Activated CD4-positive, alpha-beta memory T cell treated with anti-CD3 and anti-CD28 coated beads, Interleukin-2, amount 10 ng/mL, durations not matched to agents 7 days and 5 days (primary cell): Measurements from ENCODE around the gene TMPRSS13. TPM values are rescaled to one million over a fixed set of nuclear protein-coding genes. Genes with fewer than 3 reads are reported as not detected.
"Not testable (repeated sequence)": the region's sequence is repeated elsewhere in the genome, so short reads cannot be mapped to it uniquely, and the experiment has no call there.

Experiments
- CTCF ChIA-PET: fragments of 350-600 bp; sonication (Branson Sonifier 250); formaldehyde crosslinking; loops from one replicate; lab custom pipeline; 2021; ENCODE audit warnings: antibody characterized with exemption, inconsistent platforms; lab: Charles Lee
- POLR2A ChIA-PET: fragments of 350-600 bp; sonication (Branson Sonifier 250); formaldehyde crosslinking; loops from one replicate; lab custom pipeline; 2021; ENCODE audit warnings: antibody characterized with exemption; lab: Charles Lee
- DNase-seq: peaks from one replicate; pipeline ENCODE4 v3.0.0-alpha.2; 2020
- H3K27ac Mint-ChIP-seq: one replicate; pipeline ENCODE4 v1.8.0; 2021; ENCODE audit warnings: mild to moderate bottlenecking, mixed read lengths
- H3K27me3 Mint-ChIP-seq: one replicate; pipeline ENCODE4 v1.8.0; 2021; ENCODE audit warnings: mixed read lengths
- H3K36me3 Mint-ChIP-seq: one replicate; pipeline ENCODE4 v1.8.0; 2021; ENCODE audit warnings: low read depth, mixed read lengths
- H3K4me1 Mint-ChIP-seq: one replicate; pipeline ENCODE4 v1.8.0; 2021; ENCODE audit warnings: mixed read lengths
- H3K4me3 Mint-ChIP-seq: one replicate; pipeline ENCODE4 v1.8.0; 2021; ENCODE audit warnings: mild to moderate bottlenecking, mixed read lengths
- H3K9me3 Mint-ChIP-seq: one replicate; pipeline ENCODE4 v1.8.0; 2021; ENCODE audit warnings: mixed read lengths
- total RNA-seq, 2 experiments: library from RNA; stranded (reverse); gene quantifications; one replicate each; pipeline ENCODE4 v1.2.3, GENCODE V29; 2021

Gene TMPRSS13
- total RNA-seq, 2 experiments from 2014 or later = 1.9 to 2.2 TPM

DNA sequence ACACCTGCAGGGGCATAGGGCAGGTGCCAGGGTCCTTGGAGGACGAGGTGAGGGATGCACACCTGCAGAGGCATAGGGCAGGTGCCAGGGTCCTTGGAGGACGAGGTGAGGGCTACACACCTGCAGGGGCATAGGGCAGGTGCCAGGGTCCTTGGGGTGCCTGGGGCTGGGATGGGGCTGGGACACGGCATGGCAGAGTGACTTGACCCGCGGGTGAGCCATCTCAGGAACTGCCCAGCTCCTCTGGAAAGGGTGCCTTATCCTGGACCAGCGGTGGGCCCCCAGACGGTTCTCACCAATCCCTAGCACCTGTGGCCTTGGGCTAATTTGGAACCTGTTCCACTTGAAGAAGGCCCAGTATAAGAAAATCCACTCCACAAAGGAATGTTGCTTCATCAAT, 3.0 kb downstream of the TMPRSS13 start:
- H3K27me3 Mint-ChIP-seq = peaks cover 11% of the 10 kb centered on the region
- DNase-seq, POLR2A ChIA-PET, H3K9me3 Mint-ChIP-seq, CTCF ChIA-PET, H3K27ac Mint-ChIP-seq, H3K4me3 Mint-ChIP-seq, H3K36me3 Mint-ChIP-seq: not testable (repeated sequence)
- peaks cover 31% of the 10 kb centered on the region for H3K4me1 Mint-ChIP-seq

- no peaks in the 10 kb centered on the region for H3K36me3 Mint-ChIP-seq
- no peak overlapping the region for H3K4me3 Mint-ChIP-seq
- CTCF ChIA-PET = interaction anchor here (1.4 kb wide), 1 partner anchor 21 kb away, joined by 4 read pairs; no protein-coding TSS in a partner anchor
- H3K27me3 Mint-ChIP-seq = peaks cover 11% of the 10 kb centered on the region
- H3K4me1 Mint-ChIP-seq = peaks cover 23% of the 10 kb centered on the region
- H3K27ac Mint-ChIP-seq = no peak overlapping the region
- H3K9me3 Mint-ChIP-seq = no peaks in the 10 kb centered on the region
- POLR2A ChIA-PET = no interaction called here
- no peak for DNase-seq
Observed at GRCh38 chr11:117925198-117925925, 3.8 kb downstream of the TMPRSS13 start.

- Mint-ChIP-seq H3K27me3 (peaks cover 11% of the 10 kb centered on the region), H3K27ac (no peak overlapping the region), H3K36me3 (no peaks in the 10 kb centered on the region), H3K4me3 (no peak overlapping the region), H3K4me1 (peaks cover 19% of the 10 kb centered on the region), H3K9me3 (no peaks in the 10 kb centered on the region)
- CTCF ChIA-PET = interaction anchor here (1.4 kb wide), 1 partner anchor 22 kb away, joined by 4 read pairs; no protein-coding TSS in a partner anchor
- POLR2A ChIA-PET = no interaction called here
- no peak for DNase-seq
Observed at GRCh38 chr11:117924631-117925170, 4.5 kb downstream of the TMPRSS13 start.

GRCh38 chr11:117923773-117924172, 5.4 kb downstream of the TMPRSS13 start:
- no peak for DNase-seq
- peaks cover 17% of the 10 kb centered on the region for H3K4me1 Mint-ChIP-seq
- no peaks in the 10 kb centered on the region for H3K36me3 Mint-ChIP-seq
- no peak overlapping the region for H3K4me3 Mint-ChIP-seq
- H3K27me3 Mint-ChIP-seq = peaks cover 11% of the 10 kb centered on the region
- H3K27ac Mint-ChIP-seq = no peak overlapping the region
- ChIA-PET CTCF (interaction anchor here (0.6 to 2.4 kb wide), 2 partner anchors 24 to 73 kb away, joined by 3 to 15 read pairs; no protein-coding TSS in a partner anchor), POLR2A (interaction anchor here (1.0 to 1.1 kb wide), 2 partner anchors 109 to 130 kb away, joined by 3 read pairs; no protein-coding TSS in a partner anchor)
- no peaks in the 10 kb centered on the region for H3K9me3 Mint-ChIP-seq

GRCh38 chr11:117923275-117923674, 5.9 kb downstream of the TMPRSS13 start:
- no peak for DNase-seq
- no peak overlapping the region for H3K4me3 Mint-ChIP-seq
- CTCF ChIA-PET = interaction anchor here (0.6 to 2.4 kb wide), 2 partner anchors 24 to 74 kb away, joined by 3 to 15 read pairs; no protein-coding TSS in a partner anchor
- H3K4me1 Mint-ChIP-seq = peaks cover 12% of the 10 kb centered on the region
- no peaks in the 10 kb centered on the region for H3K36me3 Mint-ChIP-seq
- POLR2A ChIA-PET = interaction anchor here (1.0 to 1.1 kb wide), 2 partner anchors 108 to 130 kb away, joined by 3 read pairs; no protein-coding TSS in a partner anchor
- peaks cover 10% of the 10 kb centered on the region for H3K27me3 Mint-ChIP-seq
- H3K27ac Mint-ChIP-seq = no peak overlapping the region
- H3K9me3 Mint-ChIP-seq = no peaks in the 10 kb centered on the region

DNA sequence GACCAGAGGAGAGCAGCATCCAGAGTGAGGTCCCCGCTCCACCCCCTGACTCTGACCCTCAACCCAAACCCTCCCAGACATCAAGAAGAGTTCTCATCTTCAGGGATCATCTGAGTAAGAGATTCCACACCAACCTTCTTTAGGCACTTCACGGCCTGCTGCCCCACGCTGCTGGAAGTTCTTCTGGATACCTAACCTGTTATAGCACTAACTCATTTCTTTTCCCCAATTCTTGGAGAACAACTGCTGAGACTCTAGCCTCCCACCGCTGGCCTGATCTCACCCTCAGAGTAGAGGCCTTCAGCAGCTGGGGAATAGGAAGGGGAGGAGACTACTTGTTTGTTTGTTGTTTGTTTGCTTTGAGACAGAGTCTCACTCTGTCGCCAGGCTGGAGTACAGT, 7.3 kb downstream of the TMPRSS13 start:
- Mint-ChIP-seq H3K27me3 (no peaks in the 10 kb centered on the region), H3K36me3 (no peaks in the 10 kb centered on the region), H3K27ac (no peak overlapping the region), H3K9me3 (no peaks in the 10 kb centered on the region), H3K4me1 (peaks cover 9% of the 10 kb centered on the region), H3K4me3 (no peak overlapping the region)
- DNase-seq = no peak
- CTCF ChIA-PET = interaction anchor here (0.7 to 2.8 kb wide), 4 partner anchors 9 to 50 kb away, joined by 3 to 16 read pairs (median 10); no protein-coding TSS in a partner anchor
- POLR2A ChIA-PET = interaction anchor here (1.0 to 3.6 kb wide), 2 partner anchors 10 to 78 kb away, joined by 3 to 10 read pairs; no protein-coding TSS in a partner anchor

- no peaks in the 10 kb centered on the region for H3K9me3 Mint-ChIP-seq
- H3K4me1 Mint-ChIP-seq = peaks cover 9% of the 10 kb centered on the region
- no peak overlapping the region for H3K4me3 Mint-ChIP-seq
- no peaks in the 10 kb centered on the region for H3K36me3 Mint-ChIP-seq
- DNase-seq = no peak
- ChIA-PET POLR2A (interaction anchor here (1.0 to 3.6 kb wide), 2 partner anchors 10 to 79 kb away, joined by 3 to 10 read pairs; no protein-coding TSS in a partner anchor), CTCF (interaction anchor here (1.0 to 2.8 kb wide), 3 partner anchors 9 to 114 kb away, joined by 3 to 16 read pairs (median 3); no protein-coding TSS in a partner anchor)
- H3K27ac Mint-ChIP-seq = no peak overlapping the region
- no peaks in the 10 kb centered on the region for H3K27me3 Mint-ChIP-seq
Observed at GRCh38 chr11:117921456-117921855, 7.7 kb downstream of the TMPRSS13 start.

DNA sequence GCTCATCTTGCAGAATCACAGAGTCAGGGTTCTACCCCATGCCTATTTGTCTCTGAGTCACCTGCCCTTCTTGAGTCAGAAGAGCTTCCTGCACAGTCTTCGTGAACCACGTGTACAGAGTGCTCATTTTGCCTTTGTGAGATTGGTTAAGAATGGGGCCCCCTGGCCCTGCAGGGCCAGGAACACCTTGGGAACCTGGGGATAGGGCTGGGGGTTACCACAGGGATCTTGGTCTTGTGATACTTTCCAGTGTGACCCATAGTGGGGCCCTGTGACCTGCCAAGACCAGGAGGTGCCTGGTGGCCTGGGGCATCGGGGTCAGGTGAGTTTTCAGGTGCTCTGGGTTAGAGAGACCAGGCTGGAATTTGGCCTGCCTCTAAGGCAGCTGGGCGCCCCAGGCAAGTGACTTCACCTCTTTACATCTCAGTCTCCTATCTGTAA, 9.4 kb downstream of the TMPRSS13 start:
- DNase-seq = no peak
- Mint-ChIP-seq H3K27me3 (peaks cover 1% of the 10 kb centered on the region), H3K36me3 (no peaks in the 10 kb centered on the region), H3K4me1 (peaks cover 9% of the 10 kb centered on the region), H3K27ac (peak overlapping the region; percentile 29), H3K9me3 (no peaks in the 10 kb centered on the region), H3K4me3 (no peak overlapping the region)
- CTCF ChIA-PET = interaction anchor here (1.2 to 2.8 kb wide), 5 partner anchors 11 to 133 kb away, joined by 3 to 16 read pairs (median 4); no protein-coding TSS in a partner anchor
- POLR2A ChIA-PET = interaction anchor here (0.6 to 3.6 kb wide), 3 partner anchors 12 to 152 kb away, joined by 3 to 10 read pairs (median 3); no protein-coding TSS in a partner anchor

- CTCF ChIA-PET = interaction anchor here (1.2 to 2.8 kb wide), 5 partner anchors 11 to 134 kb away, joined by 3 to 16 read pairs (median 4); no protein-coding TSS in a partner anchor
- Mint-ChIP-seq H3K9me3 (no peaks in the 10 kb centered on the region), H3K27ac (peak overlapping the region; percentile 29), H3K27me3 (peaks cover 1% of the 10 kb centered on the region), H3K36me3 (no peaks in the 10 kb centered on the region), H3K4me1 (peaks cover 9% of the 10 kb centered on the region), H3K4me3 (no peak overlapping the region)
- POLR2A ChIA-PET = interaction anchor here (0.6 to 3.6 kb wide), 3 partner anchors 13 to 152 kb away, joined by 3 to 10 read pairs (median 3); no protein-coding TSS in a partner anchor
- no peak for DNase-seq
Observed at GRCh38 chr11:117919341-117919740, 9.9 kb downstream of the TMPRSS13 start.

GRCh38 chr11:117918366-117919255, 10.6 kb downstream of the TMPRSS13 start:
- peaks cover 9% of the 10 kb centered on the region for H3K4me1 Mint-ChIP-seq
- H3K36me3 Mint-ChIP-seq = no peaks in the 10 kb centered on the region
- no peak for DNase-seq
- H3K4me3 Mint-ChIP-seq = no peak overlapping the region
- peaks cover 1% of the 10 kb centered on the region for H3K27me3 Mint-ChIP-seq
- no peak overlapping the region for H3K27ac Mint-ChIP-seq
- CTCF ChIA-PET = interaction anchor here (1.2 to 2.8 kb wide), 4 partner anchors 11 to 101 kb away, joined by 3 to 16 read pairs (median 4); no protein-coding TSS in a partner anchor
- POLR2A ChIA-PET = interaction anchor here (1.3 to 3.6 kb wide), 2 partner anchors 11 to 13 kb away, joined by 3 to 10 read pairs; no protein-coding TSS in a partner anchor
- H3K9me3 Mint-ChIP-seq = no peaks in the 10 kb centered on the region

- peaks cover 9% of the 10 kb centered on the region for H3K4me1 Mint-ChIP-seq
- H3K4me3 Mint-ChIP-seq = no peak overlapping the region
- DNase-seq = no peak
- no peaks in the 10 kb centered on the region for H3K9me3 Mint-ChIP-seq
- no peak overlapping the region for H3K27ac Mint-ChIP-seq
- ChIA-PET POLR2A (interaction anchor here (1.3 kb wide), 1 partner anchor 10 kb away, joined by 3 read pairs; no protein-coding TSS in a partner anchor), CTCF (no interaction called here)
- peaks cover 1% of the 10 kb centered on the region for H3K27me3 Mint-ChIP-seq
- H3K36me3 Mint-ChIP-seq = no peaks in the 10 kb centered on the region
Observed at GRCh38 chr11:117917591-117918151, 11.5 kb downstream of the TMPRSS13 start.
